SK-N-MC (cell line): Measurements from ENCODE around the gene CHID1.

ENCODE experiments used
- EZH2 ChIP-seq: fragments of 200-600 bp; sonication (generic); IDR thresholded peaks from one replicate; pipeline ENCODE4 v1.6.1; 2017; ENCODE audit warnings: antibody characterized with exemption
- FOXP2 ChIP-seq: optimal IDR thresholded peaks from 2 replicates; pipeline ENCODE3; 2011; ENCODE audit warnings: mild to moderate bottlenecking, moderate library complexity; ENCODE audit not compliant: insufficient read depth; ENCODE audit errors: extremely low read length, control extremely low read depth
- POLR2AphosphoS5 ChIP-seq: IDR thresholded peaks from 2 replicates; pipeline ENCODE4 v1.6.1; 2012; ENCODE audit warnings: mild to moderate bottlenecking, low read depth, low read length, borderline replicate concordance

DNA sequence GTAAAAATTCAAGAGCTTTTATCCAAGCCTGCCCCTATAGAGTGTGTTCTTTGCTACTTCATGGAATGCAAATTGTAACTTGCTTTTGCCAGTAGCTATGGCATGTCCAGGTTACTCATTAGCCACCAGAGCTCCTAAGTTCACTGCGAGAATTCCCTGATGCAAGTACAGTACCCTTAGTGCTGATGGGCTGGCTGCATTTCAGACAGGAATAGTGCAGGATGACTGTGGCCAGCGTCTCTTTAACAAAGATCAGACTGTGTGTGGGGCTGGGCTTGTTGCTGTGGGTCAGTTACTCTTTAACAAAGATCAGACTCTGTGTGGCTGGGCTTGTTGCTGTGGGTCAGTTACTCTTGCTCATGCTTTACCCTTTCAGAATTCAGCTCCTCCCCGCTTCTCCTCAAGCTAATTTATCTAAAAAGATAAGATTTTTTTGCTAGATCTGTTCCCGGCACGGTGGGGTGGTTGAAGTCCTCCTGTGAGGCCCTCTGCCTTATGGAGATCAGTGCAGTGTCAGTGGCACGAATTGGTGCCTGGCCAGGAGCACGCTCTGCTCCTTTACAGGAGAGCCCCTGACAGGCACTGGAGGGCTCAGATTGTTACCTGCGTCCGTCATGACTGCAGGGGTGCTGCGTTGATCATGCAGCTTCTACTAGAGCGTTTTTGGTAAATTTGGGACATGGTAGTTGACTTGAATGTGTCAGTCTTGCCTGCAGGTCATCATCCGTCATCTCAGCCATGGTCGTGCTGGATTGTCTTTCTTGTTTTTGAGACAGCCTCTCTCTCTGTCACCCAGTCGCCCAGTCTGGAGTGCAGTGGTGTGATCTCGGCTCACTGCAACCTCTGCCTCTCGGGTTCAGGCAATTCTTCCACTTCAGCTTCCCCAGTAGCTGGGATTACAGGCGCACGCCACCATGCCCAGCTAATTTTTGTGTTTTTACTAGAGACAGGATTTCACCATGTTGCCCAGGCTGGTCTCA is 42.1 kb upstream of the CHID1 start:
- TF ChIP-seq POLR2AphosphoS5 (no peak), EZH2 (no peak), FOXP2 (no peak)
